A673 (cell line): ENCODE results near the gene UBAP2L. TPM values are rescaled to one million over a fixed set of nuclear protein-coding genes. Genes with fewer than 3 reads are reported as not detected.

Experiments used
- BruUV-seq: library from RNA; stranded (reverse); fragments of 400-500 nt; replicated peaks from 2 replicates; lab custom pipeline; 2021; lab: Mats Ljungman, UMichigan
- CTCF ChIA-PET: fragments of 300-600 bp; sonication (Branson Sonifier 250); formaldehyde crosslinking; loops from one replicate; lab custom pipeline; 2022; ENCODE audit warnings: antibody characterized with exemption; lab: Charles Lee
- POLR2A ChIA-PET: fragments of 300-600 bp; sonication (Branson Sonifier 250); formaldehyde crosslinking; loops from one replicate; lab custom pipeline; 2022; ENCODE audit warnings: antibody characterized with exemption; ENCODE audit not compliant: low non-redundant PET; lab: Charles Lee
- DNase-seq: peaks from one replicate; pipeline ENCODE4 v3.0.0-alpha.2; 2015; ENCODE audit warnings: low spot score
- H3K27ac ChIP-seq: fragments of 200-600 bp; sonication (generic); 2 replicates; pipeline ENCODE4 v1.5.1; 2016; ENCODE audit warnings: mixed run types, low read depth, mild to moderate bottlenecking, mixed read lengths, antibody characterized with exemption, low read length; ENCODE audit not compliant: poor library complexity, severe bottlenecking
- H3K27me3 ChIP-seq: fragments of 200-600 bp; sonication (generic); replicated peaks from 2 replicates; pipeline ENCODE4 v1.6.1; 2017; ENCODE audit warnings: mixed run types, low read depth, mild to moderate bottlenecking, mixed read lengths, antibody characterized with exemption, low read length; ENCODE audit not compliant: insufficient read depth, poor library complexity
- H3K36me3 ChIP-seq: fragments of 200-600 bp; sonication (generic); 2 replicates; pipeline ENCODE4 v1.6.1; 2016; ENCODE audit warnings: mixed run types, mild to moderate bottlenecking, mixed read lengths, antibody characterized with exemption, low read length; ENCODE audit not compliant: insufficient read depth, poor library complexity, severe bottlenecking
- H3K4me1 ChIP-seq: fragments of 200-600 bp; sonication (generic); 2 replicates; pipeline ENCODE4 v1.6.1; 2017; ENCODE audit warnings: mixed run types, mild to moderate bottlenecking, mixed read lengths, antibody characterized with exemption, low read length; ENCODE audit not compliant: insufficient read depth, poor library complexity, severe bottlenecking
- H3K4me3 ChIP-seq: fragments of 200-600 bp; sonication (generic); 2 replicates; pipeline ENCODE4 v1.5.1; 2016; ENCODE audit warnings: low read depth, mixed run types, mild to moderate bottlenecking, mixed read lengths, low read length; ENCODE audit not compliant: poor library complexity, severe bottlenecking
- H3K9me3 ChIP-seq: fragments of 200-600 bp; sonication (generic); 2 replicates; pipeline ENCODE4 v1.6.1; 2016; ENCODE audit warnings: mixed run types, low read depth, mild to moderate bottlenecking, mixed read lengths, antibody characterized with exemption, low read length; ENCODE audit not compliant: poor library complexity, severe bottlenecking
- CTCF ChIP-seq: fragments of 300-800, 200-600 bp; sonication (generic); conservative IDR thresholded peaks from 2 replicates; pipeline ENCODE4 v1.5.1; 2017; ENCODE audit warnings: low read depth, mild to moderate bottlenecking, antibody characterized with exemption, low read length, moderate library complexity, mixed read lengths
- EZH2 ChIP-seq: fragments of 200-600 bp; sonication (generic); IDR thresholded peaks from 2 replicates; pipeline ENCODE4 v1.6.1; 2017; ENCODE audit warnings: borderline replicate concordance, low read depth, mild to moderate bottlenecking, mixed read lengths, antibody characterized with exemption, low read length; ENCODE audit not compliant: poor library complexity, severe bottlenecking
- intact Hi-C: fragments of 100-400 bp; cut with micrococcal nuclease; formaldehyde crosslinking; loops from one replicate; pipeline ENCODE4 v1.10.0; 2022; ENCODE audit not compliant: unreplicated experiment
- total RNA-seq: library from RNA; stranded (reverse); gene quantifications from 2 replicates; pipeline ENCODE4 v1.2.3, GENCODE V29; 2021

UBAP2L gene
- total RNA-seq, 1 experiment from 2014 or later, result 269 TPM

- no peaks in the 10 kb centered on the region for H3K9me3 ChIP-seq
- TF ChIP-seq CTCF, result no peak
- no peak for TF ChIP-seq EZH2
- peaks cover 52% of the 10 kb centered on the region for H3K4me1 ChIP-seq
- H3K27me3 ChIP-seq, result no peaks in the 10 kb centered on the region
- intact Hi-C loops, result no loop called here
- BruUV-seq, result no TSS peak
- CTCF ChIA-PET, result no interaction called here
- H3K4me3 ChIP-seq, result peak overlapping the region; percentile 23
- H3K27ac ChIP-seq, result peak overlapping the region; percentile 41
- DNase-seq, result peak; percentile 54
- peaks cover 35% of the 10 kb centered on the region for H3K36me3 ChIP-seq
- POLR2A ChIA-PET, result interaction anchor here (0.6 kb wide), 1 partner anchor 33 kb away, joined by 6 read pairs; no protein-coding TSS in a partner anchor
Observed at GRCh38 chr1:154178911-154179811, 41.6 kb upstream of the UBAP2L start.

- ChIA-PET POLR2A (interaction anchor here (0.6 kb wide), 1 partner anchor 8 kb away, joined by 3 read pairs; no protein-coding TSS in a partner anchor), CTCF (no interaction called here)
- Histone ChIP-seq H3K36me3 (peaks cover 26% of the 10 kb centered on the region), H3K9me3 (no peaks in the 10 kb centered on the region), H3K27me3 (no peaks in the 10 kb centered on the region), H3K27ac (peak overlapping the region; percentile 47), H3K4me1 (peaks cover 52% of the 10 kb centered on the region), H3K4me3 (peak overlapping the region; percentile 23)
- DNase-seq, result no peak
- no peak for TF ChIP-seq EZH2
- TF ChIP-seq CTCF, result no peak
- intact Hi-C loops, result no loop called here
- no TSS peak for BruUV-seq
Observed at GRCh38 chr1:154179946-154180687, 40.6 kb upstream of the UBAP2L start.

- Histone ChIP-seq H3K9me3 (no peaks in the 10 kb centered on the region), H3K36me3 (peaks cover 15% of the 10 kb centered on the region), H3K4me3 (peak overlapping the region; percentile 98), H3K4me1 (peaks cover 42% of the 10 kb centered on the region), H3K27ac (peak overlapping the region; percentile 80), H3K27me3 (no peaks in the 10 kb centered on the region)
- TF ChIP-seq EZH2 (no peak), CTCF (no peak)
- TSS peak; percentile 31 for BruUV-seq
- intact Hi-C loops, result no loop called here
- CTCF ChIA-PET, result no interaction called here
- DNase-seq, result no peak
- POLR2A ChIA-PET, result no interaction called here
Observed at GRCh38 chr1:154181944-154182343, 38.8 kb upstream of the UBAP2L start.
